Measurements from ENCODE around the gene NRARP.

Gene NRARP

GRCh38 chr9:137326445-137327065, 24.5 kb upstream of the NRARP start:
- ATAC-seq (ENCODE audit: low read depth): no peak
- no peak for DNase-seq (ENCODE audit: low spot score)
- Histone ChIP-seq H3K9me3 (ENCODE audit: severe bottlenecking) (no peaks in the 10 kb centered on the region), H3K27ac (ENCODE audit: poor library complexity, severe bottlenecking) (no peak overlapping the region), H3K27me3 (ENCODE audit: insufficient read depth, poor library complexity, severe bottlenecking) (no peaks in the 10 kb centered on the region), H3K4me3 (ENCODE audit: severe bottlenecking) (no peak overlapping the region), H3K4me1 (ENCODE audit: insufficient read depth, poor library complexity, severe bottlenecking) (no peaks in the 10 kb centered on the region), H3K36me3 (ENCODE audit: low read depth) (no peaks in the 10 kb centered on the region)
- no peak for TF ChIP-seq CTCF (IDR thresholded peaks at IDR 0.05; ENCODE audit: poor library complexity, severe bottlenecking)

GRCh38 chr9:137325799-137326198, 23.7 kb upstream of the NRARP start:
- Histone ChIP-seq H3K9me3 (ENCODE audit: severe bottlenecking) (no peaks in the 10 kb centered on the region), H3K36me3 (ENCODE audit: low read depth) (no peaks in the 10 kb centered on the region), H3K27ac (ENCODE audit: poor library complexity, severe bottlenecking) (no peak overlapping the region), H3K4me1 (ENCODE audit: insufficient read depth, poor library complexity, severe bottlenecking) (no peaks in the 10 kb centered on the region), H3K27me3 (ENCODE audit: insufficient read depth, poor library complexity, severe bottlenecking) (no peaks in the 10 kb centered on the region), H3K4me3 (ENCODE audit: severe bottlenecking) (no peak overlapping the region)
- DNase-seq (ENCODE audit: low spot score) (no peak), ATAC-seq (ENCODE audit: low read depth) (no peak)
- TF ChIP-seq CTCF (IDR thresholded peaks at IDR 0.05; ENCODE audit: poor library complexity, severe bottlenecking): no peak

GRCh38 chr9:137325124-137325523, 23.1 kb upstream of the NRARP start:
- no peak for ATAC-seq (ENCODE audit: low read depth)
- Histone ChIP-seq H3K27me3 (ENCODE audit: insufficient read depth, poor library complexity, severe bottlenecking) (no peaks in the 10 kb centered on the region), H3K27ac (ENCODE audit: poor library complexity, severe bottlenecking) (no peak overlapping the region), H3K4me1 (ENCODE audit: insufficient read depth, poor library complexity, severe bottlenecking) (no peaks in the 10 kb centered on the region), H3K9me3 (ENCODE audit: severe bottlenecking) (no peaks in the 10 kb centered on the region), H3K36me3 (ENCODE audit: low read depth) (no peaks in the 10 kb centered on the region), H3K4me3 (ENCODE audit: severe bottlenecking) (no peak overlapping the region)
- no peak for DNase-seq (ENCODE audit: low spot score)
- no peak for TF ChIP-seq CTCF (IDR thresholded peaks at IDR 0.05; ENCODE audit: poor library complexity, severe bottlenecking)

DNA sequence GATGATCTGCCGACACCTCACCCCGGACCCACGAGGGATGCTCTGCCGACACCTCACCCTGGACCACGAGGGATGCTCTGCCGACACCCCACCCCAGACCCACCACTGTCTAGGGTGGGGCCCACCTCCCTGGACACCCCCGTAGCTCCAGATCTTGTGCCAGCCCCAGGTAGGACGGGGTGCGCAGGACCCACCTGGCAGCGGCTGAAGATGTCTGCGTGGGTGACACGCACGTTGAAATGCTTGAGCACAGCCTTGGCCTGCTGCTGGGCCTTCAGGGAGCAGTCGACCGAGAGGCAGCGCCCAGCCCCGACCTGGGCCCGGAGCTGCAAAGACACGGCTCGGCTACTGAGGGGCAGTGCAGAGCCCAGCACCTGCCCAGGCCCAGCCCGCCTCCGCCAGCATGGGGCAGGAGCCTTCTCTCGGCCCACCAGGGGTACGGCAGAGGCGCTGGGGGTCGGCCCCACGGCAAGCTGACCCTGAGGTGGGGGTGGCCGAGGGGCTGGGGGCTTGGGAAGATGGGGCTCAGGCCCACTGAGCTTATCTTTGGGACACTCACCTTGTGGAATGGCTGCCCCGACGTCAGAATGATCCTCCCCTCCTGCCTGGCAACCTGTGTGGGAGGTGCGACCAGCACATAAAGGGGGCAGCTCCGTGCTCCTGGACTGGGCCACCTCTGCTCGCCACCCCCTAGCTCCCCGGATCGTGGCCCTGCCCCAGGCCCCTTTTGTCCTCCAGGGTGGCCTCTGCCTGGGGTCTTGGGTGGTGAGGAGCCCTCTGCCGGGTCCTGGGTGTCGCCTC, 21.7 kb upstream of the NRARP start:
- TF ChIP-seq CTCF (IDR thresholded peaks at IDR 0.05; ENCODE audit: poor library complexity, severe bottlenecking): no peak
- no peaks in the 10 kb centered on the region for H3K36me3 ChIP-seq (ENCODE audit: low read depth)
- H3K27me3 ChIP-seq (ENCODE audit: insufficient read depth, poor library complexity, severe bottlenecking): no peaks in the 10 kb centered on the region
- H3K9me3 ChIP-seq (ENCODE audit: severe bottlenecking): no peaks in the 10 kb centered on the region
- ATAC-seq (ENCODE audit: low read depth) (no peak), DNase-seq (ENCODE audit: low spot score) (no peak)
- H3K4me3 ChIP-seq (ENCODE audit: severe bottlenecking): no peak overlapping the region
- H3K27ac ChIP-seq (ENCODE audit: poor library complexity, severe bottlenecking): no peak overlapping the region
- H3K4me1 ChIP-seq (ENCODE audit: insufficient read depth, poor library complexity, severe bottlenecking): no peaks in the 10 kb centered on the region

Data from RWPE2 (cell line).